IMR-90 (cell line): Measurements from ENCODE around the gene PTPRN2. TPM values are rescaled to one million over a fixed set of nuclear protein-coding genes. Genes with fewer than 3 reads are reported as not detected.

Experiments used
- ATAC-seq: fragments of 200-7000 bp; cut with Tn5 transposase; 2 replicates; pipeline ENCODE4 v1.9.1; 2020; ENCODE audit warnings: low read depth, mild to moderate bottlenecking, moderate library complexity
- BruUV-seq: library from RNA; stranded (reverse); fragments of 400-500 nt; replicated peaks from 2 replicates; lab custom pipeline; 2021; lab: Mats Ljungman, UMichigan
- CTCF ChIA-PET: fragments of 300-600 bp; formaldehyde crosslinking; extraction: SDS; loops from one replicate; lab custom pipeline; 2021; ENCODE audit warnings: antibody characterized with exemption; lab: Yijun Ruan, JAX
- POLR2A ChIA-PET: fragments of 300-600 bp; sonication (Branson Sonifier 250); formaldehyde crosslinking; loops from one replicate; lab custom pipeline; 2022; ENCODE audit warnings: antibody characterized with exemption; ENCODE audit not compliant: unreplicated experiment; lab: Charles Lee
- DNase-seq: peaks from one replicate; pipeline ENCODE4 v3.0.0; 2013
- H2AFZ ChIP-seq: replicated peaks from 2 replicates; pipeline ENCODE3; 2013; ENCODE audit warnings: low read length, mild to moderate bottlenecking; ENCODE audit not compliant: poor library complexity
- H2AK5ac ChIP-seq: 2 replicates; pipeline ENCODE4 v1.6.1; 2013; ENCODE audit warnings: low read depth, low read length, inconsistent platforms
- H2AK9ac ChIP-seq: replicated peaks from 2 replicates; pipeline ENCODE3; 2013; ENCODE audit warnings: mild to moderate bottlenecking, low read depth, low read length, moderate library complexity; ENCODE audit not compliant: poor library complexity
- H2BK120ac ChIP-seq: 2 replicates; pipeline ENCODE4 v1.6.1; 2013; ENCODE audit warnings: low read depth, low read length, inconsistent platforms
- H2BK15ac ChIP-seq: 3 replicates; pipeline ENCODE4 v1.6.1; 2013; ENCODE audit warnings: low read depth, low read length, inconsistent platforms
- H2BK20ac ChIP-seq: 2 replicates; pipeline ENCODE4 v1.6.1; 2013; ENCODE audit warnings: low read depth, mild to moderate bottlenecking, inconsistent platforms, low read length, moderate library complexity
- H2BK5ac ChIP-seq: 2 replicates; pipeline ENCODE4 v1.6.1; 2013; ENCODE audit warnings: mild to moderate bottlenecking, low read depth, low read length, inconsistent platforms; ENCODE audit not compliant: poor library complexity, severe bottlenecking
- H3K14ac ChIP-seq: replicated peaks from 2 replicates; pipeline ENCODE4 v1.6.1; 2013; ENCODE audit warnings: low read depth, low read length, inconsistent platforms
- H3K18ac ChIP-seq: 2 replicates; pipeline ENCODE4 v1.6.1; 2013; ENCODE audit warnings: low read depth, low read length, control low read depth
- H3K23ac ChIP-seq: 2 replicates; pipeline ENCODE4 v1.6.1; 2013; ENCODE audit warnings: low read depth, low read length, inconsistent platforms
- H3K27ac ChIP-seq: 2 replicates; pipeline ENCODE4 v1.5.1; 2013; ENCODE audit warnings: mild to moderate bottlenecking, control low read depth, low read length; ENCODE audit not compliant: insufficient read depth
- H3K27me3 ChIP-seq: 2 replicates; pipeline ENCODE4 v1.6.1; 2013; ENCODE audit warnings: low read length; ENCODE audit not compliant: control insufficient read depth, insufficient read depth
- H3K36me3 ChIP-seq: 2 replicates; pipeline ENCODE4 v1.6.1; 2013; ENCODE audit warnings: low read length, mixed read lengths; ENCODE audit not compliant: control insufficient read depth, insufficient read depth
- H3K4ac ChIP-seq: 2 replicates; pipeline ENCODE4 v1.6.1; 2013; ENCODE audit warnings: low read depth, low read length, inconsistent platforms
- H3K4me1 ChIP-seq: 2 replicates; pipeline ENCODE4 v1.6.1; 2013; ENCODE audit warnings: low read length, mixed read lengths; ENCODE audit not compliant: control insufficient read depth, insufficient read depth
- H3K4me2 ChIP-seq: 2 replicates; pipeline ENCODE4 v1.6.1; 2013; ENCODE audit warnings: low read depth, mild to moderate bottlenecking, control low read depth, low read length, moderate library complexity
- H3K4me3 ChIP-seq: 2 replicates; pipeline ENCODE4 v1.5.1; 2013; ENCODE audit warnings: low read depth, mild to moderate bottlenecking, control low read depth, low read length, moderate library complexity; ENCODE audit not compliant: insufficient read depth
- H3K56ac ChIP-seq: 2 replicates; pipeline ENCODE4 v1.6.1; 2013; ENCODE audit warnings: low read length, inconsistent platforms; ENCODE audit not compliant: insufficient read depth; ENCODE audit errors: extremely low read depth
- H3K79me1 ChIP-seq, 2 experiments: 2 replicates each; pipeline ENCODE4 v1.6.1; 2013; ENCODE audit warnings: low read length in 2 of 2, inconsistent platforms in 1 of 2, low read depth in 1 of 2
- H3K9ac ChIP-seq: 2 replicates; pipeline ENCODE4 v1.6.1; 2013; ENCODE audit warnings: low read depth, low read length, control low read depth
- H3K9me1 ChIP-seq: 2 replicates; pipeline ENCODE4 v1.6.1; 2013; ENCODE audit warnings: low read length, inconsistent platforms; ENCODE audit not compliant: insufficient read depth
- H3K9me3 ChIP-seq: 2 replicates; pipeline ENCODE4 v1.6.1; 2013; ENCODE audit warnings: low read length; ENCODE audit not compliant: control insufficient read depth, insufficient read depth
- H4K20me1 ChIP-seq: 2 replicates; pipeline ENCODE4 v1.6.1; 2013; ENCODE audit warnings: low read length, inconsistent platforms; ENCODE audit not compliant: insufficient read depth
- H4K5ac ChIP-seq: 2 replicates; pipeline ENCODE4 v1.6.1; 2013; ENCODE audit warnings: mild to moderate bottlenecking, low read depth, low read length, control low read depth
- H4K8ac ChIP-seq, 2 experiments: 2 replicates each; pipeline ENCODE4 v1.6.1; 2013; ENCODE audit warnings: low read depth in 2 of 2, low read length in 2 of 2, control low read depth in 1 of 2, inconsistent platforms in 1 of 2
- H4K91ac ChIP-seq: 2 replicates; pipeline ENCODE4 v1.6.1; 2013; ENCODE audit warnings: low read depth, low read length, inconsistent platforms; ENCODE audit not compliant: insufficient read depth
- BHLHE40 ChIP-seq: fragments of 150-350 bp; IDR thresholded peaks from 2 replicates; pipeline ENCODE4 v1.6.1; 2016; ENCODE audit warnings: mild to moderate bottlenecking, low read depth, low read length
- CEBPB ChIP-seq: IDR thresholded peaks from 2 replicates; pipeline ENCODE4 v1.6.1; 2012; ENCODE audit warnings: low read depth, low read length, improper control_type of control experiment
- CHD1 ChIP-seq: IDR thresholded peaks from 2 replicates; pipeline ENCODE4 v1.6.1; 2012; ENCODE audit warnings: low read depth, low read length, improper control_type of control experiment
- FOS ChIP-seq: fragments of 150-350 bp; IDR thresholded peaks from 2 replicates; pipeline ENCODE4 v1.6.1; 2016; ENCODE audit warnings: low read depth, low read length
- MAFK ChIP-seq: IDR thresholded peaks from 2 replicates; pipeline ENCODE4 v1.6.1; 2012; ENCODE audit warnings: low read depth, low read length, improper control_type of control experiment
- NFE2L2 ChIP-seq: fragments of 150-350 bp; IDR thresholded peaks from 2 replicates; pipeline ENCODE4 v1.6.1; 2016; ENCODE audit warnings: low read depth, mild to moderate bottlenecking, low read length
- RAD21 ChIP-seq: IDR thresholded peaks from 2 replicates; pipeline ENCODE4 v1.6.1; 2012; ENCODE audit warnings: low read length, improper control_type of control experiment
- RCOR1 ChIP-seq: IDR thresholded peaks from 2 replicates; pipeline ENCODE4 v1.6.1; 2012; ENCODE audit warnings: mild to moderate bottlenecking, low read length, improper control_type of control experiment; ENCODE audit not compliant: insufficient replicate concordance
- RFX5 ChIP-seq: IDR thresholded peaks from 2 replicates; pipeline ENCODE4 v1.8.0; 2012; ENCODE audit warnings: low read depth, mild to moderate bottlenecking, low read length, moderate library complexity
- WGBS, 2 experiments: methylation state at CpG; one replicate each; pipeline versions ENCODE4 v1.1.5 to v1.1.7; 2013; ENCODE audit warnings: missing lambda C conversion rate in 2 of 2; ENCODE audit not compliant: insufficient read length in 1 of 2; ENCODE audit errors: extremely low coverage in 2 of 2; 5-methylcytosine and 5-hydroxymethylcytosine counted together
- dilution Hi-C: fragments of 300-500 bp; cut with HindIII; formaldehyde crosslinking; loops from one replicate; pipeline ENCODE4 v1.14.3; 2018; ENCODE audit warnings: low sequenced_read_pairs; ENCODE audit not compliant: unreplicated experiment
- in situ Hi-C: fragments of 300-500 bp; cut with MboI; formaldehyde crosslinking; loops from 3 replicates; pipeline ENCODE4 v1.14.3; 2019; ENCODE audit warnings: low sequenced_read_pairs, inconsistent platforms, mixed read lengths
- intact Hi-C: fragments of 100-400 bp; cut with micrococcal nuclease; formaldehyde crosslinking; loops from 2 replicates; pipeline ENCODE4 v1.10.0; 2022
- polyA plus RNA-seq, 3 experiments: library from polyadenylated mRNA; depleted of rRNA; stranded (reverse); fragments of >200 nt; gene quantifications; 2 replicates each; pipeline ENCODE4 v1.2.3, GENCODE V29; 2012; ENCODE audit warnings: low replicate concordance in 1 of 3
- total RNA-seq: library from RNA; depleted of rRNA; stranded (reverse); fragments of >200 nt; gene quantifications from 2 replicates; pipeline ENCODE4 v1.2.3, GENCODE V29; 2012
- TF ChIP-seq, protein P1 (sequence below): fragments of 150-350 bp; IDR thresholded peaks from 2 replicates; pipeline ENCODE4 v1.6.1; 2017; ENCODE audit warnings: mild to moderate bottlenecking, antibody characterized with exemption, low read length, low read depth
- TF ChIP-seq, protein P2 (sequence below): conservative IDR thresholded peaks from 2 replicates; pipeline ENCODE4 v1.5.1; 2012; ENCODE audit warnings: mild to moderate bottlenecking, low read depth, low read length, improper control_type of control experiment

PTPRN2 gene
- total and polyA plus RNA-seq, 2 of the 4 experiments (the other 2 are of a cell fraction): 0.03 TPM; not detected in 1

DNA sequence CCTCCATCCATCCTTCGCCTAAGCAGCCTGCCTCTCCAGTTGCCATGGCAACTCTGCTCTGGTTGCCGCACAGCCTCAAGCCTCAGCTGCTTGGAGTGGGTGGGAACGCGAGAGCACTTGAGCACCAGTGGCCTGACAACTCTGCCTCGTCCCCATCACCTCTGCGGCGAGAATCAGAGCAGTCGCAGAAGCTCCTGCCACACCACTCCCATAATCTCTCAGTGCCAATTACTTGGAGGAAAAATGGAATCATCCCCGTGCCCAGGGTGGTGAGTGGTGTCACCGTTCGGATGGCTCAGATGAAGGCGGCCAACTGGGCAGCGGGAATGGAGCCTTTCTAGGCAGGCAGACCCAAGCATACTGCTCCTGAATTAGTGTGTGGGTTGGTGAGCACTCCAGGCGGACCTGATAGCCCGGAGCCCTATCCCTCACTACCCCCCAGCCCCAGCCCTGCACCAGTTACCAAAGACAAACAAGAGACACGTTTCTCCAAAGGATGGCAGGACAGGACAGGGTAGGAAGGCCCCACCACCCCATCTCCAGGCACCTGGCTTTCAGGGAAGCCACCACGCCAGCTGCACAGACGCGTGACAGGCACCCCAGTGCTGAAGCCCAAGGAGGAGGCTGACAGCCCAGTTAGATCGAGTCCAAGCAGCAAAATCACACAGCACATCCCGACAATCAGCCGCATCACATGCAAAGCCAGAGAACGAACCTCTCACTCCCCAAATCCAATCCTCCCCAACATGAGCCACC lies 335.4 kb downstream of the PTPRN2 start:
- ATAC-seq: no peak
- Histone ChIP-seq H3K9me3 (peaks cover 63% of the 10 kb centered on the region), H2BK20ac (no peak overlapping the region), H3K27me3 (no peaks in the 10 kb centered on the region), H2BK15ac (no peak overlapping the region), H3K18ac (no peak overlapping the region), H4K8ac (no peak overlapping the region), H2AK9ac (no peak overlapping the region), H2AK5ac (no peak overlapping the region), H3K4me2 (no peak overlapping the region), H4K91ac (no peak overlapping the region), H3K9me1 (no peaks in the 10 kb centered on the region), H2BK120ac (no peak overlapping the region), H3K4ac (no peak overlapping the region), H4K5ac (no peak overlapping the region), H3K27ac (no peak overlapping the region), H2AFZ (no peak overlapping the region), H3K9ac (no peak overlapping the region), H4K20me1 (no peaks in the 10 kb centered on the region), H2BK5ac (no peak overlapping the region), H3K56ac (no peak overlapping the region), H3K79me1 (no peaks in the 10 kb centered on the region), H3K36me3 (no peaks in the 10 kb centered on the region), H3K4me1 (no peaks in the 10 kb centered on the region), H3K23ac (no peak overlapping the region), H3K14ac (no peak overlapping the region), H3K4me3 (no peak overlapping the region)
- in situ Hi-C loops: no loop called here
- DNase-seq: no peak
- ChIA-PET POLR2A (no interaction called here), CTCF (no interaction called here)
- WGBS, 2 experiments: 92% methylated on average over 2 of the region's 23 CpGs; no CpG with 5 or more reads in 1 of the 2 experiments
- dilution Hi-C loops: no loop called here
- BruUV-seq: no TSS peak
- TF ChIP-seq, protein P1, sequence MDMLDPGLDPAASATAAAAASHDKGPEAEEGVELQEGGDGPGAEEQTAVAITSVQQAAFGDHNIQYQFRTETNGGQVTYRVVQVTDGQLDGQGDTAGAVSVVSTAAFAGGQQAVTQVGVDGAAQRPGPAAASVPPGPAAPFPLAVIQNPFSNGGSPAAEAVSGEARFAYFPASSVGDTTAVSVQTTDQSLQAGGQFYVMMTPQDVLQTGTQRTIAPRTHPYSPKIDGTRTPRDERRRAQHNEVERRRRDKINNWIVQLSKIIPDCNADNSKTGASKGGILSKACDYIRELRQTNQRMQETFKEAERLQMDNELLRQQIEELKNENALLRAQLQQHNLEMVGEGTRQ: no peak
- no peak for TF ChIP-seq MAFK
- TF ChIP-seq RFX5: no peak
- TF ChIP-seq RCOR1: no peak
- no peak for TF ChIP-seq BHLHE40
- no peak for TF ChIP-seq CHD1
- TF ChIP-seq CEBPB: no peak
- TF ChIP-seq RAD21: no peak
- no peak for TF ChIP-seq FOS
- TF ChIP-seq, protein P2, sequence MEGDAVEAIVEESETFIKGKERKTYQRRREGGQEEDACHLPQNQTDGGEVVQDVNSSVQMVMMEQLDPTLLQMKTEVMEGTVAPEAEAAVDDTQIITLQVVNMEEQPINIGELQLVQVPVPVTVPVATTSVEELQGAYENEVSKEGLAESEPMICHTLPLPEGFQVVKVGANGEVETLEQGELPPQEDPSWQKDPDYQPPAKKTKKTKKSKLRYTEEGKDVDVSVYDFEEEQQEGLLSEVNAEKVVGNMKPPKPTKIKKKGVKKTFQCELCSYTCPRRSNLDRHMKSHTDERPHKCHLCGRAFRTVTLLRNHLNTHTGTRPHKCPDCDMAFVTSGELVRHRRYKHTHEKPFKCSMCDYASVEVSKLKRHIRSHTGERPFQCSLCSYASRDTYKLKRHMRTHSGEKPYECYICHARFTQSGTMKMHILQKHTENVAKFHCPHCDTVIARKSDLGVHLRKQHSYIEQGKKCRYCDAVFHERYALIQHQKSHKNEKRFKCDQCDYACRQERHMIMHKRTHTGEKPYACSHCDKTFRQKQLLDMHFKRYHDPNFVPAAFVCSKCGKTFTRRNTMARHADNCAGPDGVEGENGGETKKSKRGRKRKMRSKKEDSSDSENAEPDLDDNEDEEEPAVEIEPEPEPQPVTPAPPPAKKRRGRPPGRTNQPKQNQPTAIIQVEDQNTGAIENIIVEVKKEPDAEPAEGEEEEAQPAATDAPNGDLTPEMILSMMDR: no peak
- TF ChIP-seq NFE2L2: no peak
- intact Hi-C loops: no loop called here
